ENCODE results near the gene KLHL42. TPM values are rescaled to one million over a fixed set of nuclear protein-coding genes. Genes with fewer than 3 reads are reported as not detected.
A peak's percentile ranks its signal among the peaks of the same experiment; 100 is the strongest.

The KLHL42 gene
- total and polyA plus RNA-seq, 9 of the 15 experiments (the other 6 are each of a cell fraction or from before 2014, with no cell fraction given): 1.5 to 11.8 (median 9.6) TPM

DNA sequence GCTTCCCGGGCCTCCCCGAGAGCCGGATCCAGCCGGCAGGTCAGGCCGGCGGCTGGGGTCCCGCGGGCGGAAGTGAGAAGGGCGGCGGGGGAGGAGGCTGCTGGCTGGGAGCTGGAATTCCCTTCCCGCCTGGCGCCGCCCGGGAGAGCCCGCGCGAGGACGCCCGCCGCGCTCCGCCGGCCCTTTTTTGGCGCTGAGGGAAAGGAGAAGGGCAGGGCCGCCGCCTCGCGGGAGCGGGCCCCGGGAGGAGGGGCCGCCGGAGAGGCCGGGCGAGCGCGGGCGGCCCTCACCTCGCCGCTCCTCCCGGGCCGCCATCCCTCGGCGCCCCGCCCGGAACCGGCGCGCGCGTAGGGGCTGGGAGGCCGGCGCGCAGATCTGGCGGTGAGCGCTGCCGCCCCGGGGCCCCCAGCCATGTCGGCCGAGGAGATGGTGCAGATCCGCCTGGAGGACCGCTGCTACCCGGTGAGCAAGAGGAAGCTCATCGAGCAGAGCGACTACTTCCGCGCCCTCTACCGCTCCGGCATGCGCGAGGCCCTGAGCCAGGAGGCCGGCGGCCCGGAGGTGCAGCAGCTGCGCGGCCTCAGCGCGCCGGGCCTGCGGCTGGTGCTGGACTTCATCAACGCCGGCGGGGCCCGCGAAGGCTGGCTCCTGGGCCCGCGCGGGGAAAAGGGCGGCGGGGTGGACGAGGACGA lies at the start of gene KLHL42, which contains the start of gene MANSC4 (continued):
- 0 out of 4 replicates have a peak, but pooled peaks of 1 of the 2 experiments have one; percentile 17 for TF ChIP-seq TEAD1 (CRISPR knock-in tag; IDR thresholded peaks at IDR 0.05)
- TF ChIP-seq E2F3 (CRISPR knock-in tag; IDR thresholded peaks at IDR 0.05): peak; percentile 34; the same call in 1 of the 2 replicates
- no peak for TF ChIP-seq ETV6 (IDR thresholded peaks at IDR 0.05; ENCODE audit: borderline replicate concordance in 1 of 2, low read depth in 2 of 2, low read length in 1 of 2)
- TF ChIP-seq ETV6 (CRISPR knock-in tag; IDR thresholded peaks at IDR 0.05; ENCODE audit: borderline replicate concordance): no peak
- TF ChIP-seq MYC (IDR thresholded peaks at IDR 0.05; ENCODE audit: low read depth, low read length): no peak
- no peak for TF ChIP-seq MYC (CRISPR knock-in tag; IDR thresholded peaks at IDR 0.05; ENCODE audit: borderline replicate concordance, low read depth)
- TF ChIP-seq U2AF2 (optimal IDR thresholded peaks at IDR 0.05; ENCODE audit: low read depth, low read length): no peak
- peak; percentile 77 for TF ChIP-seq CCNT2 (IDR thresholded peaks at IDR 0.05; ENCODE audit: borderline replicate concordance, extremely low read depth, insufficient read length, low read depth, low read length)
- TF ChIP-seq KHSRP (IDR thresholded peaks at IDR 0.05): no peak
- peak; percentile 39 for TF ChIP-seq TBP (optimal IDR thresholded peaks at IDR 0.05; ENCODE audit: low read depth, low read length)
- peak; percentile 70; the same call in 1 of the 2 replicates for TF ChIP-seq NR4A1 (CRISPR knock-in tag; IDR thresholded peaks at IDR 0.05)
- TF ChIP-seq NR4A1 (tag; IDR thresholded peaks at IDR 0.05): no peak
- peak; percentile 62 for TF ChIP-seq CHD1 (IDR thresholded peaks at IDR 0.05; ENCODE audit: low read length)
- TF ChIP-seq ELK3 (CRISPR knock-in tag; IDR thresholded peaks at IDR 0.05): no peak
- TF ChIP-seq L3MBTL2 (IDR thresholded peaks at IDR 0.05): peak; percentile 80
- no peak for TF ChIP-seq NCOA1 (IDR thresholded peaks at IDR 0.05; ENCODE audit: low read depth)
- peak; percentile 85 for TF ChIP-seq RBFOX2 (IDR thresholded peaks at IDR 0.05; ENCODE audit: low read depth, low read length)
- TF ChIP-seq U2AF1 (optimal IDR thresholded peaks at IDR 0.05; ENCODE audit: low read depth, low read length): no peak
- TF ChIP-seq, protein P1, sequence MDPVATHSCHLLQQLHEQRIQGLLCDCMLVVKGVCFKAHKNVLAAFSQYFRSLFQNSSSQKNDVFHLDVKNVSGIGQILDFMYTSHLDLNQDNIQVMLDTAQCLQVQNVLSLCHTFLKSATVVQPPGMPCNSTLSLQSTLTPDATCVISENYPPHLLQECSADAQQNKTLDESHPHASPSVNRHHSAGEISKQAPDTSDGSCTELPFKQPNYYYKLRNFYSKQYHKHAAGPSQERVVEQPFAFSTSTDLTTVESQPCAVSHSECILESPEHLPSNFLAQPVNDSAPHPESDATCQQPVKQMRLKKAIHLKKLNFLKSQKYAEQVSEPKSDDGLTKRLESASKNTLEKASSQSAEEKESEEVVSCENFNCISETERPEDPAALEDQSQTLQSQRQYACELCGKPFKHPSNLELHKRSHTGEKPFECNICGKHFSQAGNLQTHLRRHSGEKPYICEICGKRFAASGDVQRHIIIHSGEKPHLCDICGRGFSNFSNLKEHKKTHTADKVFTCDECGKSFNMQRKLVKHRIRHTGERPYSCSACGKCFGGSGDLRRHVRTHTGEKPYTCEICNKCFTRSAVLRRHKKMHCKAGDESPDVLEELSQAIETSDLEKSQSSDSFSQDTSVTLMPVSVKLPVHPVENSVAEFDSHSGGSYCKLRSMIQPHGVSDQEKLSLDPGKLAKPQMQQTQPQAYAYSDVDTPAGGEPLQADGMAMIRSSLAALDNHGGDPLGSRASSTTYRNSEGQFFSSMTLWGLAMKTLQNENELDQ (CRISPR knock-in tag; IDR thresholded peaks at IDR 0.05; ENCODE audit: borderline replicate concordance): no peak
- no peak for TF ChIP-seq ZNF165 (CRISPR knock-in tag; IDR thresholded peaks at IDR 0.05; ENCODE audit: borderline replicate concordance)
- TF ChIP-seq HEY1 (CRISPR knock-in tag; IDR thresholded peaks at IDR 0.05; ENCODE audit: borderline replicate concordance): no peak
- no peak for TF ChIP-seq ZNF274 (IDR thresholded peaks at IDR 0.05; ENCODE audit: borderline replicate concordance, low read depth, low read length)
- TF ChIP-seq, protein P2, sequence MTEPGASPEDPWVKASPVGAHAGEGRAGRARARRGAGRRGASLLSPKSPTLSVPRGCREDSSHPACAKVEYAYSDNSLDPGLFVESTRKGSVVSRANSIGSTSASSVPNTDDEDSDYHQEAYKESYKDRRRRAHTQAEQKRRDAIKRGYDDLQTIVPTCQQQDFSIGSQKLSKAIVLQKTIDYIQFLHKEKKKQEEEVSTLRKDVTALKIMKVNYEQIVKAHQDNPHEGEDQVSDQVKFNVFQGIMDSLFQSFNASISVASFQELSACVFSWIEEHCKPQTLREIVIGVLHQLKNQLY (CRISPR knock-in tag; conservative IDR thresholded peaks at IDR 0.05): no peak
- TF ChIP-seq ZBTB34 (CRISPR knock-in tag; IDR thresholded peaks at IDR 0.05): no peak

All from K562 (cell line).